Lung (tissue), 12 donors: ENCODE results near the gene CARD11. TPM values are rescaled to one million over a fixed set of nuclear protein-coding genes. Genes with fewer than 3 reads are reported as not detected.

Experiments
- ATAC-seq: fragments of 200-7000 bp; cut with Tn5 transposase; one replicate; pipeline ENCODE4 v1.9.1; 2020; ENCODE audit warnings: moderate number of reproducible peaks; ENCODE audit not compliant: insufficient read depth, low FRiP score
- DNase-seq, 3 donors: peaks; one replicate each; pipeline ENCODE4 v3.0.0-alpha.2; 2013 to 2017
- H3K27ac ChIP-seq, 2 donors: one replicate each; pipeline ENCODE4 v1.5.1; 2013; ENCODE audit warnings: mild to moderate bottlenecking in 2 of 2, moderate library complexity in 2 of 2, control low read depth in 1 of 2, inconsistent platforms in 1 of 2, low read depth in 1 of 2, low read length in 1 of 2
- H3K27me3 ChIP-seq, 3 donors: one replicate each; pipeline ENCODE4 v1.5.1; 2013; ENCODE audit warnings: low read length in 2 of 3; ENCODE audit not compliant: control insufficient read depth in 3 of 3, insufficient read depth in 3 of 3
- H3K36me3 ChIP-seq, 4 donors: one replicate each; pipeline ENCODE4 v1.5.1; 2013; ENCODE audit warnings: low read length in 4 of 4, mild to moderate bottlenecking in 1 of 4, moderate library complexity in 1 of 4; ENCODE audit not compliant: control insufficient read depth in 4 of 4, insufficient read depth in 4 of 4
- H3K4me1 ChIP-seq, 5 donors: one replicate each; pipeline ENCODE4 v1.5.1; 2013; ENCODE audit warnings: low read length in 5 of 5, mild to moderate bottlenecking in 2 of 5, moderate library complexity in 1 of 5; ENCODE audit not compliant: control insufficient read depth in 5 of 5, insufficient read depth in 5 of 5
- H3K4me3 ChIP-seq: one replicate; pipeline ENCODE4 v1.5.1; 2013; ENCODE audit warnings: mild to moderate bottlenecking, control low read depth, moderate library complexity
- H3K9ac ChIP-seq, 2 donors: one replicate each; pipeline ENCODE4 v1.5.1; 2013; ENCODE audit warnings: low read length in 2 of 2, control low read depth in 1 of 2; ENCODE audit not compliant: insufficient read depth in 1 of 2
- H3K9me3 ChIP-seq, 4 donors: one replicate each; pipeline ENCODE4 v1.5.1; 2013; ENCODE audit warnings: low read length in 3 of 4, mild to moderate bottlenecking in 1 of 4, moderate library complexity in 1 of 4; ENCODE audit not compliant: control insufficient read depth in 4 of 4, insufficient read depth in 3 of 4
- CTCF ChIP-seq: IDR thresholded peaks from 2 replicates; pipeline ENCODE4 v1.5.1; 2012; ENCODE audit warnings: mild to moderate bottlenecking; ENCODE audit errors: control extremely low read depth, extremely low read depth
- WGBS, 2 donors: extraction: QIAGEN DNeasy Blood & Tissue Kit; methylation state at CpG; one replicate each; pipeline ENCODE4 v1.1.7; 2013; 5-methylcytosine and 5-hydroxymethylcytosine counted together
- polyA plus RNA-seq, 2 donors: library from polyadenylated mRNA; stranded (reverse); fragments of 200-250 nt; gene quantifications; one replicate each; pipeline ENCODE4 v1.2.1, GENCODE V29; 2013
- total RNA-seq, 2 donors: library from RNA; depleted of rRNA in 1 of 2; stranded (reverse); fragments of >200 nt in 1 of 2; gene quantifications; one replicate each; pipeline ENCODE4 v1.2.1, GENCODE V29; 2014 to 2021
- donor health status: control.
- donor health status: control.
- donor health status: Bipolar disorder and iron deficiency.
- donor health status: healthy.
- donor health status: DM: yes; HTN: yes; CAD: no.

Gene CARD11
- total and polyA plus RNA-seq, 4 donors, result 1.5 to 4.3 (median 3.7) TPM

- Histone ChIP-seq H3K9me3 (peaks cover 0 to 9% (median 2%) of the 10 kb centered on the region in 4 donors), H3K36me3 (no peaks in the 10 kb centered on the region), H3K4me1 (no peaks in the 10 kb centered on the region), H3K27me3 (no peaks in the 10 kb centered on the region), H3K4me3 (no peak overlapping the region), H3K27ac (no peak overlapping the region), H3K9ac (no peak overlapping the region)
- TF ChIP-seq CTCF, result no peak
- WGBS, 2 donors, result 93 to 95% methylated on average over 14 of the region's 14 CpGs
- ATAC-seq (no peak), DNase-seq (no peak)
These were observed 49.8 kb downstream of the CARD11 start for GRCh38 chr7:2993868-2994267.

- no peak for TF ChIP-seq CTCF
- 86 to 91% methylated on average over 17 of the region's 17 CpGs for WGBS, 2 donors
These were observed 50.3 kb downstream of the CARD11 start for GRCh38 chr7:2993396-2993795.

GRCh38 chr7:2990949-2991470, 52.7 kb downstream of the CARD11 start:
- Histone ChIP-seq H3K27ac (no peak overlapping the region), H3K9me3 (peaks cover 0 to 11% (median 2%) of the 10 kb centered on the region in 4 donors), H3K36me3 (no peaks in the 10 kb centered on the region), H3K4me1 (no peaks in the 10 kb centered on the region), H3K27me3 (no peaks in the 10 kb centered on the region), H3K9ac (no peak overlapping the region), H3K4me3 (no peak overlapping the region)
- no peak for TF ChIP-seq CTCF
- ATAC-seq (no peak), DNase-seq (no peak)
- WGBS, 2 donors, result 73 to 82% methylated on average over 6 of the region's 6 CpGs

More at GRCh38 chr7:2993396-2993795, 50.3 kb downstream of the CARD11 start:
- Histone ChIP-seq H3K36me3 (no peaks in the 10 kb centered on the region), H3K9me3 (peaks cover 0 to 9% (median 2%) of the 10 kb centered on the region in 4 donors), H3K4me1 (no peaks in the 10 kb centered on the region), H3K9ac (no peak overlapping the region), H3K27ac (no peak overlapping the region), H3K4me3 (no peak overlapping the region), H3K27me3 (no peaks in the 10 kb centered on the region)
- no peak for DNase-seq
- no peak for ATAC-seq

GRCh38 chr7:2986561-2986960, 57.1 kb downstream of the CARD11 start:
- Histone ChIP-seq H3K9me3 (peaks cover 0 to 5% (median under 1%) of the 10 kb centered on the region in 4 donors), H3K36me3 (no peaks in the 10 kb centered on the region), H3K9ac (no peak overlapping the region), H3K4me3 (no peak overlapping the region), H3K27ac (no peak overlapping the region), H3K27me3 (no peaks in the 10 kb centered on the region), H3K4me1 (peaks cover 0 to 6% (median 0%) of the 10 kb centered on the region in 5 donors)
- no peak for ATAC-seq
- DNase-seq, result no peak
- TF ChIP-seq CTCF, result no peak
- WGBS, 2 donors, result 94 to 97% methylated on average over 18 of the region's 18 CpGs
